ENCODE data around the gene IRAK3. TPM values are rescaled to one million over a fixed set of nuclear protein-coding genes. Genes with fewer than 3 reads are reported as not detected.
"Not testable (repeated sequence)": the region's sequence is repeated elsewhere in the genome, so short reads cannot be mapped to it uniquely, and the experiment has no call there.

Gene IRAK3
- polyA plus RNA-seq, 1 donor from 2014 or later: 0.31 TPM

DNA sequence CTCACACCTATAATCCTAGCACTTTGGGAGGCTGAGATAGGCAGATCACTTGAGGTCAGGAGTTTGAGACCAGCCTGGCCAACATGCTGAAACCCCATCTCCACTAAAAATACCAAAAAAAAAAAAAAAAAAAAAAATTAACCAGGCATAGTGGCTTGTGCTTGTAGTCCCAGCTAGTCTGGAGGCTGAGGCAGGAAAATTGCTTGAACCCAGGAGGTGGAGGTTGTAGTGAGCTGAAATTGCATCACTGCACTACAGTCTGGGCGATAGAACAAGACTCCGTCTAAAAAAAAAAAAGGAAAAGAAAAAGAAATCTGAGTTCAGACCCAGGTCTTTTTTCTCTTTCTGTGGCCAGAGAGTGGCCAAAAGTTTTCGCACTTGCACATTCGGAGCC, 47.3 kb downstream of the IRAK3 start:
- H3F3A ChIP-seq (ENCODE audit: insufficient read depth, low read length, poor library complexity, severe bottlenecking); H3K79me2 ChIP-seq (replicated peaks; ENCODE audit: insufficient read depth, low read length); H3K9me2 ChIP-seq (ENCODE audit: insufficient read depth, low read length); H3K36me3 ChIP-seq (ENCODE audit: insufficient read depth, low read length); H3K9me3 ChIP-seq (ENCODE audit: low read length); H3K9ac ChIP-seq (ENCODE audit: low read length); H3K4me2 ChIP-seq (ENCODE audit: low read length); H2AFZ ChIP-seq (ENCODE audit: low read depth, low read length); H4K20me1 ChIP-seq (ENCODE audit: insufficient read depth); H3K4me3 ChIP-seq (ENCODE audit: low read length); H3K27ac ChIP-seq (ENCODE audit: low read length): not testable (repeated sequence)
- peaks cover 16% of the 10 kb centered on the region for H3K27me3 ChIP-seq (ENCODE audit: insufficient read depth, low read depth, low read length)

- H3K9me3 ChIP-seq (ENCODE audit: low read length): no peaks in the 10 kb centered on the region
- no peaks in the 10 kb centered on the region for H3K36me3 ChIP-seq (ENCODE audit: insufficient read depth, low read length)
- H3K9me2 ChIP-seq (ENCODE audit: insufficient read depth, low read length): no peaks in the 10 kb centered on the region
- H3K4me2 ChIP-seq (ENCODE audit: low read length): no peak overlapping the region
- no peaks in the 10 kb centered on the region for H3K79me2 ChIP-seq (replicated peaks; ENCODE audit: insufficient read depth, low read length)
- no peaks in the 10 kb centered on the region for H4K20me1 ChIP-seq (ENCODE audit: insufficient read depth)
- TF ChIP-seq EZH2 (IDR thresholded peaks at IDR 0.05; ENCODE audit: borderline replicate concordance, insufficient read depth, low read length, poor library complexity, severe bottlenecking) (no peak), POLR2AphosphoS5 (IDR thresholded peaks at IDR 0.05) (no peak), TAF1 (IDR thresholded peaks at IDR 0.05; ENCODE audit: low read depth) (no peak), MXI1 (conservative IDR thresholded peaks at IDR 0.05; ENCODE audit: poor library complexity, severe bottlenecking) (no peak), EP300 (conservative IDR thresholded peaks at IDR 0.05; ENCODE audit: poor library complexity, severe bottlenecking) (no peak), SMC3 (conservative IDR thresholded peaks at IDR 0.05; ENCODE audit: poor library complexity) (no peak), RAD21 (conservative IDR thresholded peaks at IDR 0.05) (no peak)
- TF ChIP-seq, protein P1, sequence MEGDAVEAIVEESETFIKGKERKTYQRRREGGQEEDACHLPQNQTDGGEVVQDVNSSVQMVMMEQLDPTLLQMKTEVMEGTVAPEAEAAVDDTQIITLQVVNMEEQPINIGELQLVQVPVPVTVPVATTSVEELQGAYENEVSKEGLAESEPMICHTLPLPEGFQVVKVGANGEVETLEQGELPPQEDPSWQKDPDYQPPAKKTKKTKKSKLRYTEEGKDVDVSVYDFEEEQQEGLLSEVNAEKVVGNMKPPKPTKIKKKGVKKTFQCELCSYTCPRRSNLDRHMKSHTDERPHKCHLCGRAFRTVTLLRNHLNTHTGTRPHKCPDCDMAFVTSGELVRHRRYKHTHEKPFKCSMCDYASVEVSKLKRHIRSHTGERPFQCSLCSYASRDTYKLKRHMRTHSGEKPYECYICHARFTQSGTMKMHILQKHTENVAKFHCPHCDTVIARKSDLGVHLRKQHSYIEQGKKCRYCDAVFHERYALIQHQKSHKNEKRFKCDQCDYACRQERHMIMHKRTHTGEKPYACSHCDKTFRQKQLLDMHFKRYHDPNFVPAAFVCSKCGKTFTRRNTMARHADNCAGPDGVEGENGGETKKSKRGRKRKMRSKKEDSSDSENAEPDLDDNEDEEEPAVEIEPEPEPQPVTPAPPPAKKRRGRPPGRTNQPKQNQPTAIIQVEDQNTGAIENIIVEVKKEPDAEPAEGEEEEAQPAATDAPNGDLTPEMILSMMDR (IDR thresholded peaks at IDR 0.05; ENCODE audit: poor library complexity, severe bottlenecking): no peak
- TF ChIP-seq, protein P2, sequence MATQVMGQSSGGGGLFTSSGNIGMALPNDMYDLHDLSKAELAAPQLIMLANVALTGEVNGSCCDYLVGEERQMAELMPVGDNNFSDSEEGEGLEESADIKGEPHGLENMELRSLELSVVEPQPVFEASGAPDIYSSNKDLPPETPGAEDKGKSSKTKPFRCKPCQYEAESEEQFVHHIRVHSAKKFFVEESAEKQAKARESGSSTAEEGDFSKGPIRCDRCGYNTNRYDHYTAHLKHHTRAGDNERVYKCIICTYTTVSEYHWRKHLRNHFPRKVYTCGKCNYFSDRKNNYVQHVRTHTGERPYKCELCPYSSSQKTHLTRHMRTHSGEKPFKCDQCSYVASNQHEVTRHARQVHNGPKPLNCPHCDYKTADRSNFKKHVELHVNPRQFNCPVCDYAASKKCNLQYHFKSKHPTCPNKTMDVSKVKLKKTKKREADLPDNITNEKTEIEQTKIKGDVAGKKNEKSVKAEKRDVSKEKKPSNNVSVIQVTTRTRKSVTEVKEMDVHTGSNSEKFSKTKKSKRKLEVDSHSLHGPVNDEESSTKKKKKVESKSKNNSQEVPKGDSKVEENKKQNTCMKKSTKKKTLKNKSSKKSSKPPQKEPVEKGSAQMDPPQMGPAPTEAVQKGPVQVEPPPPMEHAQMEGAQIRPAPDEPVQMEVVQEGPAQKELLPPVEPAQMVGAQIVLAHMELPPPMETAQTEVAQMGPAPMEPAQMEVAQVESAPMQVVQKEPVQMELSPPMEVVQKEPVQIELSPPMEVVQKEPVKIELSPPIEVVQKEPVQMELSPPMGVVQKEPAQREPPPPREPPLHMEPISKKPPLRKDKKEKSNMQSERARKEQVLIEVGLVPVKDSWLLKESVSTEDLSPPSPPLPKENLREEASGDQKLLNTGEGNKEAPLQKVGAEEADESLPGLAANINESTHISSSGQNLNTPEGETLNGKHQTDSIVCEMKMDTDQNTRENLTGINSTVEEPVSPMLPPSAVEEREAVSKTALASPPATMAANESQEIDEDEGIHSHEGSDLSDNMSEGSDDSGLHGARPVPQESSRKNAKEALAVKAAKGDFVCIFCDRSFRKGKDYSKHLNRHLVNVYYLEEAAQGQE (IDR thresholded peaks at IDR 0.05; ENCODE audit: borderline replicate concordance): no peak
- no peak overlapping the region for H3K9ac ChIP-seq (ENCODE audit: low read length)
- no peaks in the 10 kb centered on the region for H3F3A ChIP-seq (ENCODE audit: insufficient read depth, low read length, poor library complexity, severe bottlenecking)
- H3K27ac ChIP-seq (ENCODE audit: low read length): no peak overlapping the region
- H3K4me3 ChIP-seq (ENCODE audit: low read length): no peak overlapping the region
- H2AFZ ChIP-seq (ENCODE audit: low read depth, low read length): no peak overlapping the region
- peaks cover 16% of the 10 kb centered on the region for H3K27me3 ChIP-seq (ENCODE audit: insufficient read depth, low read depth, low read length)
These were observed 48.0 kb downstream of the IRAK3 start for GRCh38 chr12:66236969-66237368.
